Upper lobe of right lung (tissue), 1 donor: Measurements from ENCODE around the gene MAS1L. TPM values are rescaled to one million over a fixed set of nuclear protein-coding genes. Genes with fewer than 3 reads are reported as not detected.

Source experiments
- ATAC-seq: fragments of 200-7000 bp; cut with Tn5 transposase; one replicate; pipeline ENCODE4 v1.9.1; 2020; ENCODE audit warnings: mild to moderate bottlenecking, moderate library complexity
- DNase-seq: peaks from one replicate; pipeline ENCODE4 v3.0.0-alpha.2; 2020
- H3K27ac ChIP-seq: fragments of 200-600 bp; one replicate; pipeline ENCODE4 v1.8.0; 2022
- H3K27me3 ChIP-seq: fragments of 200-600 bp; one replicate; pipeline ENCODE4 v1.8.0; 2022; ENCODE audit warnings: mild to moderate bottlenecking
- H3K36me3 ChIP-seq: fragments of 200-600 bp; one replicate; pipeline ENCODE4 v1.8.0; 2022
- H3K4me1 ChIP-seq: fragments of 200-600 bp; one replicate; pipeline ENCODE4 v1.8.0; 2022
- H3K4me3 ChIP-seq: fragments of 200-600 bp; one replicate; pipeline ENCODE4 v1.8.0; 2022; ENCODE audit warnings: mild to moderate bottlenecking
- H3K9me3 ChIP-seq: fragments of 200-600 bp; one replicate; pipeline ENCODE4 v1.8.0; 2022
- CTCF ChIP-seq: fragments of 200-600 bp; IDR thresholded peaks from one replicate; pipeline ENCODE4 v1.8.0; 2022; ENCODE audit warnings: antibody characterized with exemption
- intact Hi-C: fragments of 100-400 bp; cut with DNase I; formaldehyde crosslinking; loops from one replicate; pipeline ENCODE4 v1.11.0; 2022
- total RNA-seq: library from RNA; stranded (reverse); fragmentation: NEBNext Ultra II Directional; extraction: Animal tissue kit (Norgen Biotek cat#: 25700); gene quantifications from one replicate; pipeline ENCODE4 v1.2.1, GENCODE V29; 2021
- donor health status: DM: no; HTN: yes; CAD: no; lungs with severe emphysema.

Gene MAS1L
- total RNA-seq, 1 donor from 2014 or later, result 0.64 TPM

GRCh38 chr6:29519291-29520010, 31.7 kb upstream of the MAS1L start:
- Histone ChIP-seq H3K27me3 (no peaks in the 10 kb centered on the region), H3K4me3 (no peak overlapping the region), H3K27ac (no peak overlapping the region), H3K9me3 (no peaks in the 10 kb centered on the region), H3K4me1 (no peaks in the 10 kb centered on the region), H3K36me3 (no peaks in the 10 kb centered on the region)
- no peak for DNase-seq
- intact Hi-C loops, result no loop called here
- no peak for ATAC-seq
- TF ChIP-seq CTCF, result no peak

GRCh38 chr6:29517728-29518440, 30.1 kb upstream of the MAS1L start:
- ATAC-seq (peak; percentile 13), DNase-seq (no peak)
- H3K36me3 ChIP-seq, result no peaks in the 10 kb centered on the region
- H3K9me3 ChIP-seq, result no peaks in the 10 kb centered on the region
- H3K27ac ChIP-seq, result no peak overlapping the region
- H3K27me3 ChIP-seq, result no peaks in the 10 kb centered on the region
- no peaks in the 10 kb centered on the region for H3K4me1 ChIP-seq
- TF ChIP-seq CTCF, result no peak
- no peak overlapping the region for H3K4me3 ChIP-seq
- intact Hi-C loops, result no loop called here

GRCh38 chr6:29517245-29517644, 29.5 kb upstream of the MAS1L start:
- no peaks in the 10 kb centered on the region for H3K27me3 ChIP-seq
- ATAC-seq, result no peak

GRCh38 chr6:29516108-29516507, 28.4 kb upstream of the MAS1L start:
- Histone ChIP-seq H3K36me3 (no peaks in the 10 kb centered on the region), H3K4me1 (no peaks in the 10 kb centered on the region), H3K27me3 (no peaks in the 10 kb centered on the region), H3K9me3 (no peaks in the 10 kb centered on the region), H3K27ac (no peak overlapping the region), H3K4me3 (no peak overlapping the region)
- ATAC-seq (no peak), DNase-seq (no peak)
- TF ChIP-seq CTCF, result no peak
- intact Hi-C loops, result no loop called here

More at GRCh38 chr6:29517245-29517644, 29.5 kb upstream of the MAS1L start:
- no peaks in the 10 kb centered on the region for H3K4me1 ChIP-seq
- H3K9me3 ChIP-seq, result no peaks in the 10 kb centered on the region
- intact Hi-C loops, result no loop called here
- TF ChIP-seq CTCF, result no peak
- no peak overlapping the region for H3K4me3 ChIP-seq
- DNase-seq, result no peak
- H3K27ac ChIP-seq, result no peak overlapping the region
- H3K36me3 ChIP-seq, result no peaks in the 10 kb centered on the region

GRCh38 chr6:29510746-29511300, 23.1 kb upstream of the MAS1L start:
- Histone ChIP-seq H3K9me3 (no peaks in the 10 kb centered on the region), H3K4me1 (no peaks in the 10 kb centered on the region), H3K36me3 (no peaks in the 10 kb centered on the region), H3K4me3 (no peak overlapping the region), H3K27ac (no peak overlapping the region), H3K27me3 (no peaks in the 10 kb centered on the region)
- ATAC-seq, result no peak
- no peak for TF ChIP-seq CTCF
- DNase-seq, result no peak
- intact Hi-C loops, result no loop called here
